ENCODE results near the gene ACADVL. TPM values are rescaled to one million over a fixed set of nuclear protein-coding genes. Genes with fewer than 3 reads are reported as not detected.

ACADVL gene
- total and polyA plus RNA-seq, 7 donors: 211 to 587 (median 353) TPM

GRCh38 chr17:7191571-7192270 lies 28.0 kb upstream of the ACADVL start:
- no peaks in the 10 kb centered on the region for H3K9me3 ChIP-seq
- no peak overlapping the region for H3K4me3 ChIP-seq
- peaks cover 23 to 64% (median 33%) of the 10 kb centered on the region in 4 donors for H3K36me3 ChIP-seq
- intact Hi-C loops (cut with DNase I): no loop called here
- no peak for TF ChIP-seq CTCF (IDR thresholded peaks at IDR 0.05)
- WGBS, 2 donors: 76 to 81% methylated on average over 26 of the region's 26 CpGs
- no peak for DNase-seq
- H3K27me3 ChIP-seq: no peaks in the 10 kb centered on the region
- no peak overlapping the region for H3K27ac ChIP-seq
- no peaks in the 10 kb centered on the region for H3K4me1 ChIP-seq

GRCh38 chr17:7192271-7192937 lies 27.3 kb upstream of the ACADVL start:
- Histone ChIP-seq H3K4me3 (no peak overlapping the region), H3K4me1 (no peaks in the 10 kb centered on the region), H3K36me3 (peaks cover 23 to 71% (median 38%) of the 10 kb centered on the region in 4 donors), H3K27me3 (no peaks in the 10 kb centered on the region), H3K27ac (no peak overlapping the region), H3K9me3 (no peaks in the 10 kb centered on the region)
- DNase-seq: no peak
- intact Hi-C loops (cut with DNase I): no loop called here
- WGBS, 2 donors: 77 to 83% methylated on average over 12 of the region's 12 CpGs
- TF ChIP-seq EP300 (IDR thresholded peaks at IDR 0.05) (no peak), CTCF (IDR thresholded peaks at IDR 0.05) (no peak), POLR2A (IDR thresholded peaks at IDR 0.05) (no peak), POLR2AphosphoS5 (IDR thresholded peaks at IDR 0.05) (no peak)

GRCh38 chr17:7195971-7196370 lies 23.8 kb upstream of the ACADVL start:
- WGBS, 2 donors: 92 to 94% methylated on average over 12 of the region's 12 CpGs
- Histone ChIP-seq H3K9me3 (no peaks in the 10 kb centered on the region), H3K27me3 (no peaks in the 10 kb centered on the region), H3K36me3 (peaks cover 16 to 80% (median 31%) of the 10 kb centered on the region in 4 donors), H3K4me1 (no peaks in the 10 kb centered on the region), H3K27ac (no peak overlapping the region), H3K4me3 (no peak overlapping the region)
- intact Hi-C loops (cut with DNase I): no loop called here
- TF ChIP-seq EP300 (IDR thresholded peaks at IDR 0.05) (no peak), POLR2AphosphoS5 (IDR thresholded peaks at IDR 0.05) (no peak), CTCF (IDR thresholded peaks at IDR 0.05) (no peak), POLR2A (IDR thresholded peaks at IDR 0.05) (no peak)
- no peak for DNase-seq

- intact Hi-C loops (cut with DNase I): no loop called here
- TF ChIP-seq EP300 (IDR thresholded peaks at IDR 0.05) (no peak), CTCF (IDR thresholded peaks at IDR 0.05) (no peak), POLR2AphosphoS5 (IDR thresholded peaks at IDR 0.05) (no peak), POLR2A (IDR thresholded peaks at IDR 0.05) (no peak)
- DNase-seq: no peak
- H3K4me1 ChIP-seq: no peaks in the 10 kb centered on the region
- H3K27ac ChIP-seq: no peak overlapping the region
- H3K9me3 ChIP-seq: no peaks in the 10 kb centered on the region
- H3K27me3 ChIP-seq: no peaks in the 10 kb centered on the region
- peaks cover 14 to 80% (median 31%) of the 10 kb centered on the region in 4 donors for H3K36me3 ChIP-seq
- H3K4me3 ChIP-seq: no peak overlapping the region
- WGBS, 2 donors: 90 to 93% methylated on average over 22 of the region's 22 CpGs
These were observed 22.9 kb upstream of the ACADVL start for GRCh38 chr17:7196651-7197401.

Measured in sigmoid colon (tissue), 7 donors.